Measurements from ENCODE around the gene PIGR. TPM values are rescaled to one million over a fixed set of nuclear protein-coding genes. Genes with fewer than 3 reads are reported as not detected.

PIGR gene
- total RNA-seq, 3 donors from 2014 or later: 4,355 to 12,072 (median 9,452) TPM

DNA sequence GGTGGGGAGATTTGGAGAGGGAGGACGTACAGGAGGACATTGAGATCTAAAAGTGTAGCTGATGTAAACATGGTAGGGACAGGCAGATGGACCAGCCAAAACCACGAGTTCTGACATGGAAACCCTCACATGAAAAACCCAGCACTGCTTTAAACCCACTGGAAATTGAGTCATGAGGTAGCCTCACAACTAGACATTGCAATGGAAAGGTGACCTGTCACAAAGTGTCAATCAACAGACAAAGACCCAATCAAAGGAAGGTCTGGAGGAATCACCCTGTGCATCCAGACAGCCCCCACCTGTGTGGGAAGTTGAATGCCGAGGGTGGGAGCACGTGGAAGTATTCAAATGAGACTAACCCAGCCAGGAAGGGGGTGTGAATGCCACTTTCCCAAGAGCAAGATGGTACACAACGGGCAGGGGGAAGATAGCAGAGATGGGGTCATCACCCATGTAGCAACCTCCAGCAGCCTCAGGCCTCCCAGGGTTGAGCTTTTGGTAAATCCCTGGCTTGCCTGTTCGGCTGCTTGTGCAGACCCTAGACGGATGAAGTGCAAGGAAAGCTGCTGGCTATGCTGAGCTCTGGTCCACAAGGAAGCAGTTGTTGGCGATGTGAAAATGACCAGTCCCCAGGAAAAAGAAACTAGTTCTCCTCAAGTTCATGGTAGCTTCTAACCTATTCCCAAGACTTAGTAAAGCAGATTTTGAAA lies 30.1 kb downstream of the PIGR start:
- Histone ChIP-seq H3K4me1 (ENCODE audit: low read depth) (peaks cover 5% of the 10 kb centered on the region), H3K4me3 (no peak overlapping the region), H3K36me3 (ENCODE audit: low read depth) (no peaks in the 10 kb centered on the region), H3K9me3 (no peaks in the 10 kb centered on the region)
- no peak for DNase-seq
- TF ChIP-seq, protein P1, sequence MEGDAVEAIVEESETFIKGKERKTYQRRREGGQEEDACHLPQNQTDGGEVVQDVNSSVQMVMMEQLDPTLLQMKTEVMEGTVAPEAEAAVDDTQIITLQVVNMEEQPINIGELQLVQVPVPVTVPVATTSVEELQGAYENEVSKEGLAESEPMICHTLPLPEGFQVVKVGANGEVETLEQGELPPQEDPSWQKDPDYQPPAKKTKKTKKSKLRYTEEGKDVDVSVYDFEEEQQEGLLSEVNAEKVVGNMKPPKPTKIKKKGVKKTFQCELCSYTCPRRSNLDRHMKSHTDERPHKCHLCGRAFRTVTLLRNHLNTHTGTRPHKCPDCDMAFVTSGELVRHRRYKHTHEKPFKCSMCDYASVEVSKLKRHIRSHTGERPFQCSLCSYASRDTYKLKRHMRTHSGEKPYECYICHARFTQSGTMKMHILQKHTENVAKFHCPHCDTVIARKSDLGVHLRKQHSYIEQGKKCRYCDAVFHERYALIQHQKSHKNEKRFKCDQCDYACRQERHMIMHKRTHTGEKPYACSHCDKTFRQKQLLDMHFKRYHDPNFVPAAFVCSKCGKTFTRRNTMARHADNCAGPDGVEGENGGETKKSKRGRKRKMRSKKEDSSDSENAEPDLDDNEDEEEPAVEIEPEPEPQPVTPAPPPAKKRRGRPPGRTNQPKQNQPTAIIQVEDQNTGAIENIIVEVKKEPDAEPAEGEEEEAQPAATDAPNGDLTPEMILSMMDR (IDR thresholded peaks at IDR 0.05): no peak
- no peak for ATAC-seq
- intact Hi-C loops (cut with DNase I, micrococcal nuclease): loop anchor here (10.0 kb wide), 2 partner anchors 181 to 281 kb away; partner anchors contain the start of gene DYRK3 (in 1 of the 2)

DNA sequence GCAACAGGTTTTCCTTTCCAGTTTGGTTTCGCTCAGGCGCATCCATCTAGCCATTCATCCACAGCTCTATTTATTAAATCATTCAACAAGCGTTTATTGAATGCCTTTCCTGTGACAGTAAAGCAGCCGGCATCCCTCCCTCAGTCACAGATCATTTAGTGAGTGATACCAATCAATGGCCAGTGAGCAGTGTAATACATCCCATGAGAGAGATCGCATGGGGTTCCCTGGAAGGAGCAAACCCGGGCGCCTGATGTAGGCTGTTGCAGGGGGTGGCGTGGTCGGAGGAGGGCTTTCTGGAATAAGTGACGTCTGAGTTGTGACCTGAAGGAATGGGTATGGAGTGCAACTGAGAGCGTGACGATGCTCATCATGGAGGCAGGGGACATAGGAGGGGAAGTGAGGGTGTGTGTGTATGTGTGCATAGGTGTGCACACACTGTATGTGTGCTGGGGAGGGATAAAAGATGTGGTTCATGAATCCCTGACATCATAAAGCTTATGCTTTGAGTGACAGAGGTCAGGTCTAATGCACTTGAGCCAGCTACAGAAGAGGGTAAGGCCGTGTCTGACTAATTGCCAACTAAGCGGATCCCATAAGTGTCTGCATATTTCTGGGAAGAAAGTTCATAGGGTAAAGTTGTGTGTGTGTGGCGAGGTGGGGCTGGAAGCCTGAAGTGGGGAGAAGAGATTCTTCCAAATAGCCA lies 31.1 kb downstream of the PIGR start:
- peaks cover 5% of the 10 kb centered on the region for H3K4me1 ChIP-seq (ENCODE audit: low read depth)
- no peaks in the 10 kb centered on the region for H3K36me3 ChIP-seq (ENCODE audit: low read depth)
- intact Hi-C loops (cut with DNase I, micrococcal nuclease): loop anchor here (10.0 kb wide), 2 partner anchors 180 to 280 kb away; partner anchors contain the start of gene DYRK3 (in 1 of the 2)
- TF ChIP-seq, protein P1 (IDR thresholded peaks at IDR 0.05): no peak
- no peaks in the 10 kb centered on the region for H3K9me3 ChIP-seq
- ATAC-seq: no peak
- no peak overlapping the region for H3K4me3 ChIP-seq
- no peak for DNase-seq

DNA sequence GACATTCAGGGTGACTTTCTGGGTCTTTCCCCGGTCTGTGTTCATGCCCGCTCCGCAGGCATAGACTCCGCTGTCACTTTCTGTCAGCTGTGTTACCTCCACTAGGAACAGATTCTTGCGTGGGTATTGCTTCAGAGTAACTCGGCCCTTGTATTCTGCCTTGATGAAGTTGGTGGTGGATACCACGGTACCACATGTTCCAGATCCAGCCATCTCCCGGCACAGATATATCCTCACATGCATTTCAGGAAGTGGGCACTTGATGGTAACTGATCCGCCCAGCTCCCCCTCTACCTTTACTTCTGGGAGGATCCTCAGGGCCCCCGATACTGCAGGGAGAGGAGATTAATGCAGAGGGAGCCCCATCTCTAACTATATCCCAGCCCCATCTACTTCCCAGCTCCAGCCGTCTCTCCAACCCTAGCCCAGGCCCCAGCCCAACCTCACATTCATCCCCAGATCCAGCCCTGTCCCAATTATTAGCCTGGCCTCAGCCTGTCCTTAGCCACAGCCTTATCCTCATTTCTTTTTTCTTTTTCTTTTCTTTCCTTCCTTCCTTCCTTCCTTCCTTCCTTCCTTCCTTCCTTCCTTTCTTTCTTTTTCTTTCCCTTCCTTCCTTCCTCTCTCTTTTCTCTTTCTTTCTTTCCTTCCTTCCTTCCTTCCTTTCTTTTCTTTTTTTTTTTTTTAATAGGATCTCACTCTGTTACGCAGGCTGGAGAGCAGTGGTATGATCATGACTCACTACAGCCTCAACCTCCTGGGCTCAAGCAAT lies 32.3 kb downstream of the PIGR start:
- Histone ChIP-seq H3K36me3 (ENCODE audit: low read depth) (no peaks in the 10 kb centered on the region), H3K9me3 (no peaks in the 10 kb centered on the region), H3K4me3 (no peak overlapping the region), H3K4me1 (ENCODE audit: low read depth) (peaks cover 11% of the 10 kb centered on the region)
- DNase-seq (no peak), ATAC-seq (no peak)
- intact Hi-C loops (cut with DNase I, micrococcal nuclease): loop anchor here (5.0 to 10.0 kb wide), 4 partner anchors 102 to 279 kb away; partner anchors contain the start of gene DYRK3 (in 1 of the 2)
- TF ChIP-seq, protein P1 (IDR thresholded peaks at IDR 0.05): no peak

DNA sequence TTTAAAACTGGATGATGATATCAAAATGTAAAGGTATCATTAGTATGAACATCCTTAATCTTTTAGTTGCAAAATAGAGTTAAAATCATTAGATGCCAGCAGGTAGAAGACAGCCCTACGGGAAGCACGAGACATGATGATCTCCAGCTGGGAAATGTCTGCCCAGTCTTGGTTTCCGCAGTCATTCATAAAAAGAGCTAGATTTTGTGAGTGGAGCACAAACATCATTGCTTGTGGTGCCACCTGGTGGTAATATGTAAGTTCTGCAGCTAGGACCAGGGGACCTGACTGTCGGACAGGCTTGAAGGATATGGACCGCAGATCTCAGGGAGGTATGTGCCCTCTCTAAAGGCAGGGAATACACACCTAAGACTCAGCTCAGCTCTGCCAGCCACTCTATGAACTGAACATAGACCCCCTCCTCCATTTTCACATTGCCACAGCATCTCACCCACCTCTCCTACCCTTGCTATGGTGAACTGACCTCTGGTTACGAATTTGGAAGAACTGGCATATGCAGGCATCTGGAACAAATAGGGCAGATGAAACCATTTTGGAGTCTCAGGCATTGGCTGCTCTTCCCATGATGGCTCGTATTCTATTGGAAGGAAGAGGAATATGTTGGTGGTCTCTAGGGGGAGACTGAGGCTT lies 33.7 kb downstream of the PIGR start:
- ATAC-seq (peak; percentile 65), DNase-seq (peak in 2 of 3 donors; percentile 60 to 81)
- intact Hi-C loops (cut with DNase I, micrococcal nuclease): loop anchor here (5.0 to 10.0 kb wide), 4 partner anchors 100 to 278 kb away; partner anchors contain the start of gene DYRK3 (in 1 of the 2)
- H3K9me3 ChIP-seq: no peaks in the 10 kb centered on the region
- H3K36me3 ChIP-seq (ENCODE audit: low read depth): no peaks in the 10 kb centered on the region
- H3K4me1 ChIP-seq (ENCODE audit: low read depth): peaks cover 16% of the 10 kb centered on the region
- H3K4me3 ChIP-seq: no peak overlapping the region
- TF ChIP-seq, protein P1 (IDR thresholded peaks at IDR 0.05): peak; percentile 72
